Fibroblast of peridontal ligament (primary cell): Measurements from ENCODE around the gene EPN1.

Source experiments
- DNase-seq: peaks from one replicate; pipeline ENCODE4 v3.0.0-alpha.2; 2010; ENCODE audit errors: extremely low read depth

EPN1 gene

GRCh38 chr19:55679343-55680257 lies 4.6 kb downstream of the EPN1 start:
- no peak for DNase-seq

- DNase-seq, result no peak
Observed at GRCh38 chr19:55680339-55681130, 5.5 kb downstream of the EPN1 start.

- peak; percentile 28 for DNase-seq
Observed at GRCh38 chr19:55681131-55682092, 6.4 kb downstream of the EPN1 start.

- no peak for DNase-seq
Observed at GRCh38 chr19:55683449-55684261, 8.6 kb downstream of the EPN1 start.

GRCh38 chr19:55684946-55685681 lies 10.1 kb downstream of the EPN1 start:
- DNase-seq, result no peak

- DNase-seq, result no peak
Observed at GRCh38 chr19:55685776-55686175, 10.8 kb downstream of the EPN1 start.

- no peak for DNase-seq
Observed at GRCh38 chr19:55686311-55687050, 11.5 kb downstream of the EPN1 start.

- DNase-seq, result no peak
Observed at GRCh38 chr19:55687281-55688201, 12.5 kb downstream of the EPN1 start.

GRCh38 chr19:55688422-55689218 lies 13.6 kb downstream of the EPN1 start:
- DNase-seq, result no peak

- no peak for DNase-seq
Observed at GRCh38 chr19:55689411-55690108, 14.5 kb downstream of the EPN1 start.

- no peak for DNase-seq
Observed at GRCh38 chr19:55690109-55690768, 15.2 kb downstream of the EPN1 start.

- DNase-seq, result no peak
Observed at GRCh38 chr19:55690769-55691545, 15.9 kb downstream of the EPN1 start.

- no peak for DNase-seq
Observed at GRCh38 chr19:55691561-55692481, 16.8 kb downstream of the EPN1 start.

GRCh38 chr19:55692681-55693081 lies 17.7 kb downstream of the EPN1 start:
- no peak for DNase-seq
